HG03378 (cell line): Measurements from ENCODE around the gene SUSD2.
"Not testable (repeated sequence)": the region's sequence is repeated elsewhere in the genome, so short reads cannot be mapped to it uniquely, and the experiment has no call there.

Experiments
- ATAC-seq: cut with Tn5 transposase; IDR thresholded peaks from one replicate; pipeline ENCODE4 v1.9.1; 2021; ENCODE audit warnings: mild to moderate bottlenecking, moderate library complexity; ENCODE audit not compliant: unreplicated experiment

The SUSD2 gene

GRCh38 chr22:24176040-24176439 is 5.2 kb upstream of the SUSD2 start:
- no peak for ATAC-seq

GRCh38 chr22:24176630-24177029 is 4.7 kb upstream of the SUSD2 start:
- no peak for ATAC-seq

DNA sequence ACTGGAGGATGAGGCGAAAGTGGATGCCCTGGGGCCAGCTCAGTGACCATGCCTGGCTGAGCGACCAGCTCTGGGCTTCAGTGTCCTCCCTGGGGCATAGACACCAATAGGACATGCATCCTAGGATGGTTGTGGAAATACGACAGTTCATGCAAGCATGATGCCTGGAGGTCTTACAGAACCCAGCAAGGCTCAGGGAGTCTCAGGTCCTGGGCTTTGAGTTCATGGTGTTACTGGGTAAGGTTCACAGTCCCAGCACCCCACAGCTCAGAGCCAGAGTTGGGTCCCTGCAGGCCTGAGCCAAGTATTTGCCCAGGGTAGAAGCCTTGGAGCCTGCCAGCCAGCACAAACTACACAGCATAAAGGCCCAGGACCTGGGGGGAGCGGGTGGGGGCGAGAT is 4.2 kb upstream of the SUSD2 start:
- ATAC-seq = no peak

- ATAC-seq = no peak
These were observed 3.8 kb upstream of the SUSD2 start for GRCh38 chr22:24177456-24177855.

DNA sequence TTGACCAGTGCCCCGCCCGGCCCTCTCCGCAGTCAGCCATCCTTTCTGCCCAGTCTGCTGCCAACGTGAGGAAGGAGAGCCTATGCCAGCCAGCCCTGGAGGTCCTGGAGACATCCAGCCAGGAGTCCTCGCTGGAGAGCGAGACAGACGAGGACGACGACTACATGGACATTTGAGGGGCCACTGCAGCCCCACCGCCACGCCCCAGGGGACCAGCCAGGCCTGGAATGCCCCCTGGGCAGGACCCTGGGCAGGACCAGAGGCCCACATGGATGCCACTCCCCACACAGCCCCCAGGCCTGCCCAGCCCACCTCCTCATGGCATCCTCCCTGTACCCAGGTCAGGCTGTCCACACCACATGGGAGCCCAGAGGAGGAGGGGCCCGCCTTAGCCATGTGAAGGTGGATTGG is 3.3 kb upstream of the SUSD2 start:
- ATAC-seq = no peak

GRCh38 chr22:24178502-24179440 is 2.5 kb upstream of the SUSD2 start:
- no peak for ATAC-seq

DNA sequence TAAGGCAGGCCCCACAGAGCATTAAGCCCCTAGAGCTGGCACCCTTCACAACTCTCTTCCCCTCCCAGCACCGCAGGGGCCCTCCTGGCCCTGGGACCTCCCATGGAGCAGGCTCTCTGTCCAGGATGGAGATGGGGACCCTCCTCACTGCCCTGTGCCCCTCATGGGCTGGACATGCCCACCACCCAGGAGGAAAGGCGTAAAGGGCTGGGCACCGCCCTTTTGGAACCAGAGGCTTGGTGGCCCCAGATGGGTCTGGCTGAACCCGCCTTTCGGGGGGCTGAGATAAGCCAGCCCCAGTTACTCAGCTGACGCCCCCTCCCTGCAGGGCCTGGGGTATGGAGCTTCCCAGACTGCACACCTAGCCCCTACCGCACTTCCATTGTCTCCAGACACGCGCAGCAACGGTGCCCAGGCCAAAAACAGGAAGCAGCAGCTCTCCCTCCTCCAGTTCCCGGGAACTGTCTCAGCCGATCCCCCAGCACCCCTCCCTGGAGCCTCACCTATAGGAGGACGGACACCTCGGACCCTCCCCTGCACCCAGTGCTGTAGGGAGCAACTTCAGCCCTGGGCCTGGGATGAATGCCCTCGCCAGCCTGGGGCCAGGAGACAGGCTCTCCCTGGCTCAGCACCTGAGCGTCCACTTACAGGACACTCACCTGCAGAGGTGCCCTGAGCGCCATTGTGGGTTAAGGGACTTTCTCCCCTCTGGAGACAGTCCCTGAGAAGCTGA is 1.6 kb upstream of the SUSD2 start:
- ATAC-seq = no peak

DNA sequence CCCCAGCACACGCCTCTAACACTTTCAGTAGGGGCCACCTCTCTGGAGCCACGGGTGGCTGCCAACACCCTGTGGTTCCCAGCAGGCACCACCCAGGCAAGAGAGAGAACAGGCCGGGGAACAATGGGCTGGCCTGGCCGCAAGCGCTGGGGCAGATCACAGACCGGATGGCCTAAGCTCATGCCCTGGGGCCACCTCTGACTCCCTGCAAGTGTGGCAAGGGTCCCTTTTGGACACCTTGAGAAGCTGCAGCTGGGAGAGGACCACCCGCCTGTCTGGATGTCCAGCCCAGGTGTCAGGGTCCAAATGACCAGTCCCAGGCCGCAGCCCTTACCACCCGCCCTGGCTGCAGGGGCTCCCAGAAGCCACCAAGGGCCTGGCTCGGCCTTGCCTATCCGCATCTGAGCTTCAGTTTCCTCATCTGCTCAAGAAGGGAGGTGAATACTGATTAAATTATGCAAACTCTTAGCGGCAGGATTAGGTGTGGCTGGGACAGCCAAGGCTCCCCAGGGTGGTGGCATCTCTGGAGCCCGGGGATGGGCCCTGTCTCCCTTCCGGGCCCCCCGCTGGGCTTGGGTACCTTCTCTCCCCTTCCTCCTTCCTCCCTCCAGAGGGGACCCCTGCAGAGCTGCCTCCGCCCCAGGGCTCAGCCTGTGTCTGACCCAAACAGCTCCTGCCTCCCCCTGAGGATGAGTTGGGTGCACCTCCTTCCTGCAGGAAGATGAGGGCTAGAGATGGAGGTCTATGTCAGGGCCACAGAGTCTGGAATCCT is 785 bp upstream of the SUSD2 start:
- ATAC-seq = no peak

GRCh38 chr22:24181996-24182899 is 961 bp downstream of the SUSD2 start:
- ATAC-seq = no peak

GRCh38 chr22:24182900-24183246 is 1.6 kb downstream of the SUSD2 start:
- ATAC-seq = not testable (repeated sequence)

DNA sequence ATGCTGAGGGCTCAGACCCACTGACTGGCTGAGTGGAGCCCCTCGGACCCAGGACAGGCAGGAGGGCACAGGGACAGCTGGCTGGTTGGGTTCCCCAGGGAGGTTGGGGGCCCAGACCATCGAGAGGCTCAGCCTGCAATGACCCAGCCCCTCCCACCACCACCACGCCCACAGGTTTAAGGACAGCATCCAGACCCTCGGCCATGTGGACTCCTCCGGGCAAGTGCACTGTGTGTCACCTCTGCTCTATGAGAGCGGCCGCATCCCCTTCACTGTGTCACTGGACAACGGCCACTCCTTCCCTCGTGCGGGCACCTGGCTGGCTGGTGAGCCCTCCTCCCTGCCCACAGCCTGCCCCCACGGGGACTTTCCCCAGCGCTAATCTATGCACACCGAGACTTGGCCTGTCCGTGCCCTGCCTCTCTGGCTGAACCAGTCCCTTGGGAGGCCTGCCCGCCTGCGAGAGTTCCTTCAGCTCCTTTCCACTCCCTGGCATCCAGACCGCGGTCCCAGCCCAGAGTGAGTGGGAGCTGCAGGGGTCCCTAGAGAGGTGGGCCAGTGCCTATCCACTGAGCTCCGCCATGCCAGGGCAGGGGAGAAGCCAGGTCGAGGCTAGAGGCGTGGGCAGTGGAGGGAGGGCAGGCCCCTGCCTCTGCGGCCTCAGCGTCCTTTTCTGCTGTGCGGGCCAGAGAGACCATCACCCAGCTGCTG is 2.2 kb downstream of the SUSD2 start:
- ATAC-seq = no peak

- no peak for ATAC-seq
These were observed 2.9 kb downstream of the SUSD2 start for GRCh38 chr22:24184057-24184798.

DNA sequence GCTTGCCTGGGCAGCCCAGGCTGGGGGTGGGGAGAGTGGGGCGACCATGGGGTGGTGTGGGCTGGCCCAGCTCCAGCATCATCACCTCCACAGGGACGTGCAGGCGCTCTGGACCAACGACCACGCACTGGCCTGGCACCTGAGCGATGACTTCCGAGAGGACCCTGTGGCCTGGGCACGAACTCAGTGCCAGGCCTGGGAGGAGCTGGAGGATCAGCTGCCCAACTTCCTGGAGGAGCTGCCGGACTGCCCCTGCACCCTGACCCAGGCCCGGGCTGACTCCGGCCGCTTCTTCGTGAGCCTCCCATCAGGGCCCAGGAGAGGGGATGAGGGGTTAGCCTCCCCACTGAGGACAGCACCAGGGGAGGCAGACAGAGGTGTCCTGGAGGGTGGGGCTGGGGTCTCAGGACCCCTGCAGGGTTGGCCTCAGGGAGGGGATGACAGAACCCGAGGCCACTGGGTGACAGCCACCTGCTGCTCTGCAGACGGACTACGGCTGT is 3.8 kb downstream of the SUSD2 start:
- no peak for ATAC-seq

GRCh38 chr22:24185501-24186351 is 4.4 kb downstream of the SUSD2 start:
- ATAC-seq = no peak

DNA sequence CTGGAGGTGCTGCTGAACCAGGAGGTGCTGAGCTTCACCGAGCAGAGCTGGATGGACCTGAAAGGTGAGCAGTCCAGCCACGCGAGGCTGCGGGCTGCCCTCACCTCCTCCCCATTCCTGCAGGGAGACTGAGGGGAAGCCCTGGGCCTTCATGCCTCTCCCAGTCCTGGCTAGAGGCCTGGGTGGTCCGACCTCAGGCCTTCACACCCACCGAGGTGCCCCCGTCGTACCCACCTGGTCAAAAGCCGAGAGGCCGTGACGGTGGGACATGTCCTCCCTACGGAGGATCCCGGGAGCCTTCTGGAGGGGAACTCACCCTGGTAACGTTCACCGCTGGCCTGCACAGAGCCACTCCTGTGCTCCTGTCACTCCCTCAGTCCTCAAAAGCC is 5.1 kb downstream of the SUSD2 start:
- no peak for ATAC-seq

DNA sequence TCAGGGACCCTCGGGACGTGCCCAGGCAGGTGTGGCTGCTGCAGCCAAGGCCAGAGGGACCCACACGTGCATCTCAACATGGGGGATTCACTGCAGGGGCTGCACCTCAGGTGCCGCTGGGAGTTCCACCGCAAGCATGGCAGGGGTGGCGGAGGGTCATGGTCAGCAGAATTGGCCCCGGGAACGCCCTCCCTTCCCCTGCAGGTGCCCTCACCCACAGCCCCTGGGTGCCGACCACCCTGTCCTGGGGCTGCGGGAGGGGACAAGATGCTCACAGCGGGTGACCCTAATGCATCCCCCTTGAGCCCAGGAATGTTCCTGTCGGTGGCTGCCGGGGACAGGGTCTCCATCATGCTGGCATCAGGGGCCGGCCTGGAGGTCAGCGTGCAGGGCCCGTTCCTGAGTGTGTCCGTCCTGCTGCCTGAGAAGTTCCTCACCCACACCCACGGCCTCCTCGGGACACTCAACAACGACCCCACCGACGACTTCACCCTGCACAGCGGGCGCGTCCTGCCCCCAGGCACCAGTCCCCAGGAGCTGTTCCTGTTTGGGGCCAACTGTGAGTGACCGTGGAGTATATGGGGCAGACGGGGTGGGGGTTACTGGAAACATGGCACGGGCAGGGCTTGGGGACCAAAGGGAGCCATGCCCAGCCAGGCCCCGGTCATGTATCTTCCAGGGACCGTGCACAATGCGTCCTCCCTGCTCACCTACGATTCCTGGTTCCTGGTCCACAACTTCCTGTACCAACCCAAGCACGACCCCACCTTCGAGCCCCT is 5.8 kb downstream of the SUSD2 start:
- ATAC-seq = no peak
